Fibroblast of lung (primary cell): Measurements from ENCODE around the gene RARG. TPM values are rescaled to one million over a fixed set of nuclear protein-coding genes. Genes with fewer than 3 reads are reported as not detected.

Experiments used
- DNase-seq, 2 donors: peaks; one replicate each; pipeline versions ENCODE4 v3.0.0 to v3.0.0-alpha.2; 2010; ENCODE audit warnings: low read depth in 2 of 2
- H2AFZ ChIP-seq: 2 replicates; pipeline ENCODE4 v1.5.1; 2012; ENCODE audit warnings: low read length, control low read depth, inconsistent platforms
- H3K27ac ChIP-seq: 2 replicates; pipeline ENCODE4 v1.5.1; 2011; ENCODE audit warnings: low read length, control low read depth; ENCODE audit not compliant: insufficient read depth
- H3K27me3 ChIP-seq: 2 replicates; pipeline ENCODE4 v1.5.1; 2011; ENCODE audit warnings: mild to moderate bottlenecking, low read length; ENCODE audit not compliant: control insufficient read depth, insufficient read depth
- H3K36me3 ChIP-seq: 2 replicates; pipeline ENCODE4 v1.5.1; 2011; ENCODE audit warnings: low read length; ENCODE audit not compliant: control insufficient read depth, insufficient read depth
- H3K4me1 ChIP-seq: 2 replicates; pipeline ENCODE4 v1.5.1; 2011; ENCODE audit warnings: low read length; ENCODE audit not compliant: control insufficient read depth, insufficient read depth; ENCODE audit errors: extremely low read depth
- H3K4me2 ChIP-seq: 2 replicates; pipeline ENCODE4 v1.5.1; 2011; ENCODE audit warnings: low read length, control low read depth; ENCODE audit not compliant: insufficient read depth; ENCODE audit errors: extremely low read depth
- H3K4me3 ChIP-seq, 4 experiments: fragments of 200-600 bp in 1 of 4; sonication (generic) in 1 of 4; replicated peaks in 1 of 4; 2 replicates each; pipeline ENCODE4 v1.5.1; 2011 to 2016; ENCODE audit warnings: low read length in 4 of 4, low read depth in 3 of 4, mild to moderate bottlenecking in 3 of 4, control low read depth in 2 of 4, inconsistent platforms in 1 of 4, mixed read lengths in 1 of 4; ENCODE audit not compliant: insufficient read depth in 1 of 4; ENCODE audit errors: control extremely low read depth in 1 of 4
- H3K79me2 ChIP-seq: 2 replicates; pipeline ENCODE4 v1.5.1; 2012; ENCODE audit warnings: mild to moderate bottlenecking, low read length, inconsistent platforms; ENCODE audit not compliant: control insufficient read depth, insufficient read depth
- H3K9ac ChIP-seq: 2 replicates; pipeline ENCODE4 v1.5.1; 2011; ENCODE audit warnings: mild to moderate bottlenecking, low read length, control low read depth; ENCODE audit not compliant: insufficient read depth
- H3K9me3 ChIP-seq: 2 replicates; pipeline ENCODE4 v1.5.1; 2012; ENCODE audit warnings: low read depth, low read length; ENCODE audit not compliant: control insufficient read depth, insufficient read depth
- H4K20me1 ChIP-seq: 2 replicates; pipeline ENCODE4 v1.5.1; 2011; ENCODE audit warnings: low read length; ENCODE audit not compliant: control insufficient read depth, insufficient read depth; ENCODE audit errors: extremely low read depth
- CTCF ChIP-seq, 2 donors: IDR thresholded peaks in 1 of 2; conservative IDR thresholded peaks in 1 of 2; 1 replicate in 1 of 2; 2 replicates in 1 of 2; pipeline ENCODE4 v1.5.1; 2011 to 2012; ENCODE audit warnings: low read length in 2 of 2, control low read depth in 1 of 2, inconsistent platforms in 1 of 2, low read depth in 1 of 2, mild to moderate bottlenecking in 1 of 2
- EZH2 ChIP-seq: IDR thresholded peaks from 2 replicates; pipeline ENCODE4 v1.5.1; 2012; ENCODE audit warnings: low read length, control low read depth, mild to moderate bottlenecking; ENCODE audit errors: missing control alignments
- polyA plus RNA-seq, 2 donors: library from polyadenylated mRNA; depleted of rRNA in 1 of 2; stranded (reverse) in 1 of 2; unstranded in 1 of 2; fragments of >200 nt; gene quantifications; 2 replicates each; pipeline ENCODE4 v1.2.1, GENCODE V29; 2011 to 2012; ENCODE audit warnings: missing spikeins in 1 of 2
- total RNA-seq: library from RNA; depleted of rRNA; stranded (reverse); fragments of >200 nt; gene quantifications from 2 replicates; pipeline ENCODE4 v1.2.1, GENCODE V29; 2014

RARG gene
- total and polyA plus RNA-seq, 2 donors (not counting 1 experiment from before 2014, with no cell fraction given): 30.4 to 51.4 TPM

- Histone ChIP-seq H2AFZ (no peak overlapping the region), H3K36me3 (no peaks in the 10 kb centered on the region), H3K79me2 (no peaks in the 10 kb centered on the region), H4K20me1 (no peaks in the 10 kb centered on the region), H3K9me3 (no peaks in the 10 kb centered on the region), H3K9ac (no peak overlapping the region), H3K4me1 (no peaks in the 10 kb centered on the region), H3K27me3 (peaks cover 33% of the 10 kb centered on the region), H3K4me3 (no peak overlapping the region), H3K27ac (no peak overlapping the region), H3K4me2 (no peak overlapping the region)
- TF ChIP-seq CTCF (conservative IDR thresholded peaks at IDR 0.05 in 1 of 2, IDR thresholded peaks at IDR 0.05 in 1 of 2; ENCODE audit: low read depth in 1 of 2, low read length in 2 of 2): no peak
- TF ChIP-seq EZH2: no peak
- no peak for DNase-seq
Measured at GRCh38 chr12:53241623-53242412, 9.8 kb upstream of the RARG start.

- no peak overlapping the region for H3K27ac ChIP-seq
- no peaks in the 10 kb centered on the region for H3K79me2 ChIP-seq
- no peaks in the 10 kb centered on the region for H4K20me1 ChIP-seq
- TF ChIP-seq EZH2 (no peak), CTCF (conservative IDR thresholded peaks at IDR 0.05 in 1 of 2, IDR thresholded peaks at IDR 0.05 in 1 of 2; ENCODE audit: low read depth in 1 of 2, low read length in 2 of 2) (no peak)
- no peaks in the 10 kb centered on the region for H3K4me1 ChIP-seq
- no peaks in the 10 kb centered on the region for H3K9me3 ChIP-seq
- no peak overlapping the region for H3K4me2 ChIP-seq
- no peak overlapping the region for H3K9ac ChIP-seq
- no peak overlapping the region for H2AFZ ChIP-seq
- no peaks in the 10 kb centered on the region for H3K36me3 ChIP-seq
- DNase-seq: no peak
- no peak overlapping the region for H3K4me3 ChIP-seq
- peaks cover 32% of the 10 kb centered on the region for H3K27me3 ChIP-seq
Measured at GRCh38 chr12:53239643-53240258, 7.7 kb upstream of the RARG start.

GRCh38 chr12:53236443-53237111, 4.6 kb upstream of the RARG start:
- Histone ChIP-seq H2AFZ (no peak overlapping the region), H3K36me3 (no peaks in the 10 kb centered on the region), H3K9ac (no peak overlapping the region), H3K4me3 (no peak overlapping the region), H3K4me2 (no peak overlapping the region), H3K27me3 (peaks cover 15% of the 10 kb centered on the region), H3K27ac (no peak overlapping the region), H4K20me1 (no peaks in the 10 kb centered on the region), H3K79me2 (no peaks in the 10 kb centered on the region), H3K9me3 (no peaks in the 10 kb centered on the region), H3K4me1 (peaks cover 19% of the 10 kb centered on the region)
- DNase-seq: no peak
- TF ChIP-seq CTCF (conservative IDR thresholded peaks at IDR 0.05 in 1 of 2, IDR thresholded peaks at IDR 0.05 in 1 of 2; ENCODE audit: low read depth in 1 of 2, low read length in 2 of 2): no peak
- no peak for TF ChIP-seq EZH2
